Heart left ventricle (tissue), 13 donors: ENCODE data around the gene EHMT1.

Experiments
- POLR2A ChIP-seq, 2 donors: fragments of 450-650 bp; IDR thresholded peaks; one replicate each; pipeline ENCODE4 v1.6.1; 2017; ENCODE audit warnings: antibody characterized with exemption in 2 of 2, mild to moderate bottlenecking in 2 of 2, moderate library complexity in 2 of 2
- TF ChIP-seq, protein P1 (sequence below), 12 donors: fragments of 200-600 bp; sonication (generic) in 4 of 12; IDR thresholded peaks; one replicate each; pipeline versions ENCODE4 v1.5.0 to v1.8.0; 2018 to 2022; ENCODE audit warnings: antibody characterized with exemption in 12 of 12, mild to moderate bottlenecking in 5 of 12
- donor health status: ischemic (EF 13 %, LVEDD 7.1; RV severe dilation, severe dysfunction).
- donor health status: DM: no; HTN: yes; CAD: no.
- donor health status: DM: no; HTN: no; CAD: no.
- donor health status: ischemic (EF 25% LVEDD 6.9; RV normal size, moderate dysfunction).
- donor health status: ischemic (EF 25% LVEDD 5.7; RV mildly dilated, moderate dysfunction).
- donor health status: ischemic (EF 35%, LVEDD 5.7; RV mildly dilated, moderate dysfunction).
- donor health status: nonischemic (EF 11% LVEDD 7.7; RV severe dilation, severe dysfunction).
- donor health status: DM: yes; HTN: yes; CAD: no.
- donor health status: PGD.
- donor health status: ischemic (EF 29% LVEDD 5.4; RV normal size, mild dysfunction).
- donor health status: nonischemic (EF 23%, LVEDD 6.1; RV moderate dilation, normal function).

DNA sequence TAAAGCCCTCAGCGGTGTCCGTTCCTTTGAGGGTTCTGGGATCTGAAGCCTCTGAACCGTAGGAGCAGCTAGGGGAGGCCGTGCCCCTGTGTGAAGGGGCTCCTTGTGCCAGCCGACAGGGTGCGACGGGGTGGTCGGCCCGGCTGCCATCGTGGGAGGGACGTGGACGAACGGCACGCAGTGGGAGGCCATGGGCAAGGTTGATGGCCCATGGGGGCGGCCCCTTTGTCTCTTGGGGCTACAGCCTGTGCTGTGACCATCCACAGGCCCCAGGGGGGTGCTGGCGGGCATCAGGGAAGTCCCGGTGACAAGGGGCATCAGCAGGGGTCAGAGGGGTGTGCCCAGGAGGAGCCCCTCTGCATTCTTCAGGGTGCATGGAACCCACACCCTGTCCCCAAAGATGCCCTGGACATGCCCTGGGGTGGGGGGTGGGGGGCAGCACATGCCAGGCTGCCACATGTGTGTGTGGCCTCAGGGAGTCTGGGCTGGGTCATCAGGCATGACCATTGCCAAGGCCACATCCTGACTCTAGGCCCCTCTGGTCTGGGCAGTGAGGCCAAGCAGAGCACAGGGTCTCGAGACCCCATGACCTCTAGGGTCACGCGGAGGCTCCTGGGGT is 209.2 kb downstream of the EHMT1 start:
- TF ChIP-seq, protein P1, sequence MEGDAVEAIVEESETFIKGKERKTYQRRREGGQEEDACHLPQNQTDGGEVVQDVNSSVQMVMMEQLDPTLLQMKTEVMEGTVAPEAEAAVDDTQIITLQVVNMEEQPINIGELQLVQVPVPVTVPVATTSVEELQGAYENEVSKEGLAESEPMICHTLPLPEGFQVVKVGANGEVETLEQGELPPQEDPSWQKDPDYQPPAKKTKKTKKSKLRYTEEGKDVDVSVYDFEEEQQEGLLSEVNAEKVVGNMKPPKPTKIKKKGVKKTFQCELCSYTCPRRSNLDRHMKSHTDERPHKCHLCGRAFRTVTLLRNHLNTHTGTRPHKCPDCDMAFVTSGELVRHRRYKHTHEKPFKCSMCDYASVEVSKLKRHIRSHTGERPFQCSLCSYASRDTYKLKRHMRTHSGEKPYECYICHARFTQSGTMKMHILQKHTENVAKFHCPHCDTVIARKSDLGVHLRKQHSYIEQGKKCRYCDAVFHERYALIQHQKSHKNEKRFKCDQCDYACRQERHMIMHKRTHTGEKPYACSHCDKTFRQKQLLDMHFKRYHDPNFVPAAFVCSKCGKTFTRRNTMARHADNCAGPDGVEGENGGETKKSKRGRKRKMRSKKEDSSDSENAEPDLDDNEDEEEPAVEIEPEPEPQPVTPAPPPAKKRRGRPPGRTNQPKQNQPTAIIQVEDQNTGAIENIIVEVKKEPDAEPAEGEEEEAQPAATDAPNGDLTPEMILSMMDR (IDR thresholded peaks at IDR 0.05) = no peak
- TF ChIP-seq POLR2A (IDR thresholded peaks at IDR 0.05) = no peak
